ENCODE data around the gene TCIRG1.

The TCIRG1 gene

GRCh38 chr11:67999704-68000103 is 39.1 kb upstream of the TCIRG1 start:
- peaks cover 40% of the 10 kb centered on the region for H3K4me1 Mint-ChIP-seq
- no peak for DNase-seq (ENCODE audit: low spot score in 2 of 2)
- H3K27ac Mint-ChIP-seq: no peak overlapping the region

GRCh38 chr11:68002575-68002937 is 36.3 kb upstream of the TCIRG1 start:
- peaks cover 34% of the 10 kb centered on the region for H3K4me1 Mint-ChIP-seq
- no peaks in the 10 kb centered on the region for H3K9me3 Mint-ChIP-seq
- no peak for ATAC-seq
- DNase-seq (ENCODE audit: low spot score in 2 of 2): no peak
- H3K27ac Mint-ChIP-seq: no peak overlapping the region
- H3K36me3 Mint-ChIP-seq: peaks cover 7% of the 10 kb centered on the region
- peak overlapping the region; percentile 66 for H3K4me3 Mint-ChIP-seq

More at GRCh38 chr11:67999704-68000103, 39.1 kb upstream of the TCIRG1 start:
- no peaks in the 10 kb centered on the region for H3K9me3 Mint-ChIP-seq
- peaks cover 7% of the 10 kb centered on the region for H3K36me3 Mint-ChIP-seq
- no peak for ATAC-seq
- no peak overlapping the region for H3K4me3 Mint-ChIP-seq

GRCh38 chr11:68002938-68003845 is 35.6 kb upstream of the TCIRG1 start:
- peak in 1 of 2 donors; percentile 74 for DNase-seq (ENCODE audit: low spot score in 2 of 2)
- peak; percentile 66 for ATAC-seq
- H3K27ac Mint-ChIP-seq: no peak overlapping the region
- H3K36me3 Mint-ChIP-seq: peaks cover 6% of the 10 kb centered on the region
- H3K4me1 Mint-ChIP-seq: peaks cover 28% of the 10 kb centered on the region
- no peaks in the 10 kb centered on the region for H3K9me3 Mint-ChIP-seq
- H3K4me3 Mint-ChIP-seq: peak overlapping the region; percentile 76

- H3K4me1 Mint-ChIP-seq: peaks cover 22% of the 10 kb centered on the region
- H3K9me3 Mint-ChIP-seq: no peaks in the 10 kb centered on the region
- peak within 1 kb of the TSS; percentile 88 for H3K27ac Mint-ChIP-seq
- peak within 1 kb of the TSS; percentile 76 for H3K4me3 Mint-ChIP-seq
- ATAC-seq (peak; percentile 95), DNase-seq (ENCODE audit: low spot score in 2 of 2) (peak; percentile 64 to 86)
- H3K36me3 Mint-ChIP-seq: no peaks in the 10 kb centered on the region
Observed at GRCh38 chr11:68003846-68004550, 34.8 kb upstream of the TCIRG1 start, which contains the start of gene UNC93B1. Gene UNC93B1, minus strand, starts transcription at chr11:68004097. Its CDS starts 54 bp downstream, at chr11:68004043.

- Mint-ChIP-seq H3K9me3 (no peaks in the 10 kb centered on the region), H3K4me1 (peaks cover 30% of the 10 kb centered on the region), H3K27ac (peak overlapping the region; percentile 88), H3K36me3 (no peaks in the 10 kb centered on the region), H3K4me3 (peak overlapping the region; percentile 76)
- DNase-seq (ENCODE audit: low spot score in 2 of 2) (no peak), ATAC-seq (no peak)
Observed at GRCh38 chr11:68004551-68005335, 34.1 kb upstream of the TCIRG1 start.

GRCh38 chr11:68006606-68007166 is 32.1 kb upstream of the TCIRG1 start:
- no peak for ATAC-seq
- Mint-ChIP-seq H3K9me3 (no peaks in the 10 kb centered on the region), H3K27ac (no peak overlapping the region), H3K36me3 (no peaks in the 10 kb centered on the region), H3K4me3 (no peak overlapping the region), H3K4me1 (peaks cover 35% of the 10 kb centered on the region)
- no peak for DNase-seq (ENCODE audit: low spot score in 2 of 2)

GRCh38 chr11:68007498-68008380 is 31.1 kb upstream of the TCIRG1 start:
- Mint-ChIP-seq H3K9me3 (no peaks in the 10 kb centered on the region), H3K36me3 (no peaks in the 10 kb centered on the region), H3K27ac (no peak overlapping the region), H3K4me3 (no peak overlapping the region), H3K4me1 (peaks cover 30% of the 10 kb centered on the region)
- DNase-seq (ENCODE audit: low spot score in 2 of 2): no peak
- no peak for ATAC-seq

- Mint-ChIP-seq H3K9me3 (no peaks in the 10 kb centered on the region), H3K4me1 (peaks cover 27% of the 10 kb centered on the region), H3K27ac (peak overlapping the region; percentile 41), H3K36me3 (no peaks in the 10 kb centered on the region), H3K4me3 (no peak overlapping the region)
- ATAC-seq: no peak
- no peak for DNase-seq (ENCODE audit: low spot score in 2 of 2)
Observed at GRCh38 chr11:68008381-68009337, 30.2 kb upstream of the TCIRG1 start.

GRCh38 chr11:68009391-68010089 is 29.3 kb upstream of the TCIRG1 start:
- Mint-ChIP-seq H3K4me3 (no peak overlapping the region), H3K27ac (peak overlapping the region; percentile 41), H3K36me3 (no peaks in the 10 kb centered on the region), H3K9me3 (no peaks in the 10 kb centered on the region), H3K4me1 (peaks cover 21% of the 10 kb centered on the region)
- no peak for DNase-seq (ENCODE audit: low spot score in 2 of 2)
- ATAC-seq: no peak

- no peaks in the 10 kb centered on the region for H3K36me3 Mint-ChIP-seq
- peaks cover 15% of the 10 kb centered on the region for H3K4me1 Mint-ChIP-seq
- H3K9me3 Mint-ChIP-seq: no peaks in the 10 kb centered on the region
- ATAC-seq (peak; percentile 29), DNase-seq (ENCODE audit: low spot score in 2 of 2) (no peak)
- peak within 1 kb of the TSS; percentile 41 for H3K27ac Mint-ChIP-seq
- no peak within 1 kb of the TSS for H3K4me3 Mint-ChIP-seq
Observed at GRCh38 chr11:68010090-68011041, 28.5 kb upstream of the TCIRG1 start, which contains the start of gene ALDH3B1. Gene ALDH3B1, plus strand, starts transcription at chr11:68010327. Its CDS starts 4,971 bp downstream, at chr11:68015298.

GRCh38 chr11:68011051-68011943 is 27.5 kb upstream of the TCIRG1 start:
- DNase-seq (ENCODE audit: low spot score in 2 of 2): no peak
- Mint-ChIP-seq H3K4me3 (no peak overlapping the region), H3K9me3 (no peaks in the 10 kb centered on the region), H3K36me3 (no peaks in the 10 kb centered on the region), H3K4me1 (peaks cover 15% of the 10 kb centered on the region), H3K27ac (peak overlapping the region; percentile 30)
- ATAC-seq: no peak
